GM18870 (cell line): ENCODE measurements around the gene PCDHGB6.
A peak's percentile ranks its signal among the peaks of the same experiment; 100 is the strongest.
"Not testable (repeated sequence)": the region's sequence is repeated elsewhere in the genome, so short reads cannot be mapped to it uniquely, and the experiment has no call there.

Source experiments
- ATAC-seq: cut with Tn5 transposase; IDR thresholded peaks from one replicate; pipeline ENCODE4 v1.9.1; 2021; ENCODE audit warnings: moderate library complexity; ENCODE audit not compliant: unreplicated experiment

PCDHGB6 gene

DNA sequence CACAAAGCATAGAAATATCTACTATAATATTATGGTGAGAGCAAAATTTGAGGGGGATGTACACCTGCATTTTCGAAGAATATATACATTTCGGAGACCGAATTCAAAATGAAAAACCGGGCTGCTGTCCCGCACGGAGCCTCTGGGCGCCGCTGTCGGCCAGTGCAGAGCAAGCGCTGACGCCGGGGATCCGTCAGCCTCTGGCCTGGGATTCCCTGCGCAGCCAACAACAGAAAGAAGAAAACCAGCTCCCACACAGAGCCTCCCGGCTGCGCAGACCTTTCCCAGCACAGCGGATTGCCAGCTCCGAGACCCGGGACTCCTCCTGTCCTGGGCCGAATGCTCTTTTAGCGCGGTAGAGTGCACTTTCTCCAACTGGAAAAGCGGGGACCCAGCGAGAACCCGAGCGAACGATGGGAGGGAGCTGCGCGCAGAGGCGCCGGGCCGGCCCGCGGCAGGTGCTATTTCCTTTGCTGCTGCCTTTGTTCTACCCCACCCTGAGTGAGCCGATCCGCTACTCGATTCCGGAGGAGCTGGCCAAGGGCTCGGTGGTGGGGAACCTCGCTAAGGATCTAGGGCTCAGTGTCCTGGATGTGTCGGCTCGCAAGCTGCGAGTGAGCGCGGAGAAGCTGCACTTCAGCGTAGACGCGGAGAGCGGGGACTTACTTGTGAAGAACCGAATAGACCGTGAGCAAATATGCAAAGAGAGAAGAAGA, at the start of gene PCDHGB6:
Gene PCDHGB6, plus strand, starts transcription at position 232 of the 716 bp plus-strand sequence. Its CDS starts 182 bp downstream, at position 414.
- not testable (repeated sequence) for ATAC-seq

DNA sequence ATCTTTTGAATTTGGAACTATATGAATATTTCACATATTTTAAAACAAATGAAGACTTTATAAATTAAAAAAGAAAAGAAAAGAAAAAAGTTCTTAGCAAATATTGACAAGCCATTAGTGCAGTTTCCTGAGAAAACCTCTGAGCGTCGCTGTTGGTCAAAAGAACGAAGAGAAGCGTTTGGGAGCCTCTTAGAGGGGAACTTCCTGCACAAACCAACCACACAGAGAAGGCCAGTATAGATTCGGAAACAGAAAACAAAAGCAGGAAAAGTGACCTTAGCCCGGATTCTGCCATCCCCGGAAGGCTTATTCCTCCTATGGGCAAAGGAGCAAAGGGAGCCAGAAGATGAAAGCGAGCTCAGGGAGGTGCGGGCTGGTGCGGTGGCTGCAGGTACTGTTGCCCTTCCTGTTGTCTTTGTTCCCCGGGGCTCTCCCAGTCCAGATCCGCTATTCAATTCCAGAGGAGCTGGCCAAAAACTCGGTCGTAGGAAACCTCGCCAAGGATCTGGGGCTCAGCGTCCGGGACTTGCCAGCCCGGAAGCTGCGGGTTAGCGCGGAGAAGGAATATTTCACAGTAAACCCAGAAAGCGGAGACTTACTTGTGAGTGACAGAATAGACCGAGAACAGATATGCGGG, 47.9 kb upstream of the PCDHGB6 start, which contains the start of gene PCDHGB2:
Gene PCDHGB2, plus strand, starts transcription at position 205 of the 637 bp plus-strand sequence. Its CDS starts 142 bp downstream, at position 347.
- peak; percentile 61 for ATAC-seq

GRCh38 chr5:141360685-141361084, 47.1 kb upstream of the PCDHGB6 start:
- ATAC-seq, result no peak

DNA sequence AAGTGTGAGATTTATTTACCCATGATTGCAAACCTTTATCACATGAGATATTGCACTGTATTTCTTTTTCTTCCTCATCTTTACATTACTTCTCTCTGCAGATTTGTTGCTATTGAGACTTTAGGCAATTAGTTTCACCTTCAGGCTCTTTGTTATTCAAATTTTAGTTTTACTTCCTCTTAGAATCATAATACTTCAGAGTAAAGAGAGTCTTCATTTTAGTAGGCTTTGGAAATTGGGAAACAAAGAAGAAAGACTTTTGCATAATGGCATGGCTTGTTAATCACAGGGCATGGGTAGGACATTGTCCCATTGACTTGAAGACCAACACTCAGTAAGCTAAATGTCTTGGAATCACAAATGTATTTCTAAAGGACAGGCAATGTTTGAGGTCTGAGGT, 45.1 kb upstream of the PCDHGB6 start:
- no peak for ATAC-seq

DNA sequence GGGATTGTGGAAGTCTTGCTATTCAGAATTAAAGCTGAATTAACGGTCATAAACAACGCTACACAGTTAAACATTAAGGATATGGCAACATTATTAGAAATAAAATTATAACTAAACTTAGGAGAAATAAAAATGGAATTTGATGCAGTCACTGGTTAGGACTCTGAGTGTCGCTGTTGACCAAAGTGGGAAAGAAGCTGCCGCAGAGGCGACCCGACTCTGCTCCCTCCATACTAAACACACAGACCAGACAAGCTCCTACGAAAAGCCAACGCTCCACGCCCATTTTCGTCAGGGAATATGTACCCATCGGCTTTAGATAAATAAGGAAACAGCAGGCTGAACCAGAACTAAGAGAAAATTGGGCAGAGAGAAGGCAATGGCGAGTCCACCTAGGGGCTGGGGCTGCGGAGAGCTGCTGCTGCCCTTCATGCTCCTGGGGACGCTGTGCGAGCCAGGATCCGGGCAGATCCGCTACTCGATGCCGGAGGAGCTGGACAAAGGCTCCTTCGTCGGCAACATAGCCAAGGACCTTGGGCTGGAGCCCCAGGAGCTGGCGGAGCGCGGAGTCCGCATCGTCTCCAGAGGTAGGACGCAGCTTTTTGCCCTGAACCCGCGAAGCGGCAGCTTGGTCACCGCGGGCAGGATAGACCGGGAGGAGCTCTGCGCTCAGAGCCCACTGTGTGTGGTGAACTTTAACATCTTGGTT, 43.7 kb upstream of the PCDHGB6 start, which contains the start of gene PCDHGA5:
Gene PCDHGA5, plus strand, starts transcription at position 211 of the 709 bp plus-strand sequence. Its CDS starts 169 bp downstream, at position 380.
- no peak for ATAC-seq

GRCh38 chr5:141366016-141366896, 41.6 kb upstream of the PCDHGB6 start:
- no peak for ATAC-seq

GRCh38 chr5:141369994-141370848, 37.6 kb upstream of the PCDHGB6 start, which contains the start of gene PCDHGB3:
PCDHGB3 (plus strand) TSS chr5:141370242; CDS start chr5:141370395, 153 bp downstream.
- peak; percentile 94 for ATAC-seq

- ATAC-seq, result no peak
These were observed 36.0 kb upstream of the PCDHGB6 start for GRCh38 chr5:141371572-141372475.

DNA sequence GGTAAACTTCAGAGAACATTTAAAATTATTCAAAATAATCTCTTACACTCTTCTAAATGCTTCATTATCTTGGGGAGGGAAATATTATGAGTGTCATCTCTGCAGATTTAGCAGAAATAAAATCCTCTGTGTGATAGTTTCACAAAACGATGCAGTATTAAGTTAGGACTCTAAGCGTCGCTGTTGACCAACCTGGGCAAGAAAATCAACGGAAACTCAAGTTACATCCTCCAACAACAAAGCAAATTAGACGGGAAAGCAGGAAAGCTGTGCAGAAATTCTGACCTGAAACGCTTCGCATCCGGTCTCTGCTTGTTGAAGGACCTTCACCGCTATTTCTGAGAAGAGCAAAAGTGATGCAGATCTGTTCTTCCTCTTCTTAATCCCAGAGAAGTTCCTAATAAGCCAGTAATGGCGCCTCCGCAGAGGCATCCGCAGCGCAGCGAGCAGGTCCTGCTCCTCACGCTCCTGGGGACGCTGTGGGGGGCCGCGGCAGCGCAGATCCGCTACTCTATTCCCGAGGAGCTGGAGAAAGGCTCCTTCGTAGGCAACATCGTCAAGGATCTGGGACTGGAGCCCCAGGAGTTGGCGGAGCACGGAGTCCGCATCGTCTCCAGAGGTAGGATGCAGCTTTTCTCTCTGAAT, 34.0 kb upstream of the PCDHGB6 start, which contains the start of gene PCDHGA6:
Gene PCDHGA6, plus strand, starts transcription at position 219 of the 645 bp plus-strand sequence. Its CDS starts 193 bp downstream, at position 412.
- ATAC-seq, result no peak

- no peak for ATAC-seq
These were observed 33.2 kb upstream of the PCDHGB6 start for GRCh38 chr5:141374627-141375026.

GRCh38 chr5:141375444-141376155, 32.2 kb upstream of the PCDHGB6 start:
- ATAC-seq, result not testable (repeated sequence)

- ATAC-seq, result no peak
These were observed 25.1 kb upstream of the PCDHGB6 start, which contains the start of gene PCDHGA7 for GRCh38 chr5:141382469-141383294. PCDHGA7 (plus strand) TSS chr5:141382742; CDS start chr5:141382900, 158 bp downstream.

DNA sequence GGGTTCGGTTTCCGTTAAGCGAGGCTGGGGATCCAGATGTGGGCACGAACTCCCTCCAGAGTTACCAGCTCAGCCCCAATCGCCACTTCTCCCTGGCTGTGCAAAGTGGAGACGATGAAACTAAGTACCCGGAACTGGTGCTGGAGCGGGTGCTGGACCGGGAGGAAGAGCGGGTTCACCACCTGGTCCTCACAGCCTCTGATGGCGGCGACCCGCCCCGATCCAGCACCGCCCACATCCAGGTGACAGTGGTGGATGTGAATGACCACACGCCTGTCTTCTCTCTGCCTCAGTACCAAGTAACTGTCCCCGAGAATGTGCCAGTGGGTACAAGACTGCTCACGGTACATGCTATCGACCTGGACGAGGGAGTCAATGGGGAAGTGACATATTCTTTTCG, 24.5 kb upstream of the PCDHGB6 start:
- no peak for ATAC-seq

DNA sequence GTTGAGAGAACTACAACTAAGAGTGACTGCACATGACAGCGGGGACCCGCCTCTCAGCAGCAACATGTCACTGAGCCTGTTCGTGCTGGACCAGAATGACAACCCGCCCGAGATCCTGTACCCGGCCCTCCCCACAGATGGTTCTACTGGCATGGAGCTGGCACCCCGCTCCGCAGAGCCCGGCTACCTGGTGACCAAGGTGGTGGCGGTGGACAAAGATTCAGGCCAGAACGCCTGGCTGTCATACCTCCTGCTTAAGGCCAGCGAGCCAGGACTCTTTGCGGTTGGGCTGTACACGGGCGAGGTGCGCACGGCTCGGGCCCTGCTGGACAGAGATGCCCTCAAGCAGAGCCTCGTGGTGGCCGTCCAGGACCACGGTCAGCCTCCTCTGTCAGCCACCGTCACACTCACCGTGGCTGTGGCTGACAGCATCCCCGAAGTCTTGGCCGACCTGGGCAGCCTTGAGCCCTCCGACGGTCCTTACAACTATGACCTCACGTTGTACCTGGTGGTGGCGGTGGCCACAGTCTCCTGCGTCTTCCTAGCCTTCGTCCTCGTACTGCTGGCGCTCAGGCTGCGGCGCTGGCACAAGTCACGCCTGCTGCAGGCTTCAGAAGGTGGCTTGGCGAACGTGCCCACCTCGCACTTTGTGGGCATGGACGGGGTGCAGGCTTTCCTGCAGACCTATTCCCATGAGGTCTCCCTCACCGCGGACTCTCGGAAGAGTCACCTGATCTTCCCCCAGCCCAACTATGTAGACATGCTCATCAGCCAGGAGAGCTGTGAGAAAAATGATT, 23.2 kb upstream of the PCDHGB6 start:
- no peak for ATAC-seq

- ATAC-seq, result peak; percentile 63
These were observed 20.1 kb upstream of the PCDHGB6 start, which contains the start of gene PCDHGB4 for GRCh38 chr5:141387557-141388311. PCDHGB4 (plus strand) TSS chr5:141387698; CDS start chr5:141387885, 187 bp downstream.
